NCI-H2107 treated with DMSO at 0.1 percent for 48 hours (cell line): ENCODE data around the gene PERP.
"Not testable (repeated sequence)": the region's sequence is repeated elsewhere in the genome, so short reads cannot be mapped to it uniquely, and the experiment has no call there.

Experiments
- DNase-seq: peaks from one replicate; lab custom pipeline; 2025; ENCODE audit not compliant: unreplicated experiment; lab: John Stamatoyannopoulos, UW

The PERP gene

DNA sequence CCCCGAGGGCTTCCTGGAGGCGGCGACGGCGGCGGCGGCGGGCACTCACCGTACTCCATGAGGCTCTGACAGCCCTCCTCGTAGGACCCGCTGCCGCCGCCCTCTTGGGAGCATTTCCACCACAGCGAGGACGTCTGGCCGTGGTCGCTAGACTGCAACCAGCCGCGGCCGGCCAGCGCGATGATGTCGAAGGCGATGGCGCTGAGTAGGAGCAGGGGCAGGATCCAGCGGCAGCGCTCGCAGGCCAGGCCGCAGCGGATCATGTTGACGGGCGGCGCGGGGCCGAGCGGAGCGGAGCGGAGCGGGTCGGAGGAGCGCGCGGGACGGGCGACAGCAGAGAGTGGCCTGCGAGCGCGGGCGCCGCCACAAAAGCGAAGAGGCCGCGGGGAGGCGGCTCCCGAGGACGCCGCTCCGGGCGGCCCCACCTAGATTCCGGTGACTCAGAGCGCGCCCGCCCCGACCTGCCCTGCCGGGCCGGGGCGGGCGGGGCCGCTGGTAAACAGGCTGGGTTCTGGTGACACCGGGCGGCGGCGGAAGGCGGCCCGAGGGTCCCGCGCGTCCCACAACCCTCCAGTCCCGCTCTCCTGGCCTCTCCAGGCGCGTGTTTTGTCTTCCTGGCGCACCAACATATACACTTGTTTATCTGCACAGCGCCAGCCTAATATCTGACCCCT, at the start of gene PERP:
PERP (minus strand) TSS at position 342 of the 674 bp plus-strand sequence; CDS start at position 263, 79 bp downstream.
- peak; percentile 40 for DNase-seq

DNA sequence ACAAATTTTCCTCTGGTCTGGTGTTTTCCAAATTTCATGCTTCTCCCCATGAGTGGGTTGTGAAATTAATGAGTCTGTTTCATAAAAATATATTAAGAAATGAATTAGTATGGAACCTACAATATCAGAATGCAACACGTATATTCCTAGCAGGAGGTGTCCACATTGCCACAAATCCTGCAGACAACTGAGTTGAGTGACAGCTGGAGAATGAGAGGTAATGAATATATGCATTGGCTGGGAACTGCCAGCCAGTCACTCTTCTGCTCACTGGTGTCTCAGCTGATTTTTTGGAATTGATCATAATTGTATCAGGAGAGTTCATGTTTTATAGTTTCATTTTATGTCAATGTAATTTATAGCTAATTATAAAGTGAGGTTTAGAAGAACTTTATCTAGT, 48.2 kb upstream of the PERP start:
- DNase-seq, result no peak

DNA sequence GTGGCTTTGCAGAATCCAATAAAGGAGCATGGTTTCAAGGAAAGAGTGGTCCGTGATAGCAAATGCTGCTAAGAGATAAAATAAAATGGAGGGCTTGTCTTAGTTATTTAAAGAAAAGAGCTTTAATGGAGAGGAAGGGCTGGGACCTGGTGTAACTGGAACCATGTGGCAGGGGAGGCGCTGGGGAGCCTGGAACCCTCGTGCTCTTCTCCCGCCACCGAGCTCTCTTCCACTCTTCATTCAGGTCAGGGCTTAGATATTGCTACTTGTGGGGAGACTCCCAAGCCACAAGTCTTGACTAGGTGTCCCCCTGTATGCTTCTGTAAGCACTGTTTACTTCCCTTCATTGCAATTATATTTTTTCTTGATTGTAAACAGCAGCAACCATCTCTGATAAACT, 39.3 kb upstream of the PERP start:
- no peak for DNase-seq

DNA sequence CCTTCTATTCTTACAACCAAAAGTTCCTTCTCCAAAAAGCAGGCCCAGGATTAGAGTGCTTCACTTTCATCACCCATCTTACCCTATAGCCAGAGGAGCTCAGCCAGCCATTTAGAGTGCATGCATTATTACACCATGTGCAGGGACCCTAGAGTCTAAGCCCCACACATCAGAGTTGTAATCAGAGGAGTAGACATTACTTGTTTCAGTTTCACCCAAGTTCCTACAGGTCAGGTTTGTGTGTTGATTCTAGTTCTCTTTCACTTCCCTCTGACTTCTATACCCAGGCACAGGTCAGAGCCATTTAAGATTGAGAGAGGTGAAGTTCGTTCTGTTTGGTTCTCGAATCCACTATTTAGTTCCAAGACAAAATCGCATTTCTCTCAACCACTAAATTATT, 38.2 kb upstream of the PERP start:
- DNase-seq, result no peak

DNA sequence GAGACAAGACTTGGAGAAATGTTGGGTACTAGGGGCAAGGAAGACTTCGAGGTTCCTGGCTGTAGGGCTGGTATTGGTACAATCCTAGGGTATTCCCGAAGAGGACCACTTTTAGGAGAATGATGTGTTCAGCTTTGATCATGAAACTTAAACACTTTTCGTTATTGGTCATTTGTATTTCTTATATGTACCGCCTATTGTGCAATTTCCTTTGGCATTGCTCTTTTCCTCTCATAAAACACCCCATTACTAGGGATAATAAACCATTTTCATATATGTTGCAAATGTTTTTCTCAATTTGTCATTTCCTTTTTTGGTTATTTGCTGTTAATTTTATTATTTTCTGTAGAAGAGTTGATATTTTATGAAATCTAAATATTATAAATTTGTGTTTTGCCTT, 35.6 kb upstream of the PERP start:
- no peak for DNase-seq

DNA sequence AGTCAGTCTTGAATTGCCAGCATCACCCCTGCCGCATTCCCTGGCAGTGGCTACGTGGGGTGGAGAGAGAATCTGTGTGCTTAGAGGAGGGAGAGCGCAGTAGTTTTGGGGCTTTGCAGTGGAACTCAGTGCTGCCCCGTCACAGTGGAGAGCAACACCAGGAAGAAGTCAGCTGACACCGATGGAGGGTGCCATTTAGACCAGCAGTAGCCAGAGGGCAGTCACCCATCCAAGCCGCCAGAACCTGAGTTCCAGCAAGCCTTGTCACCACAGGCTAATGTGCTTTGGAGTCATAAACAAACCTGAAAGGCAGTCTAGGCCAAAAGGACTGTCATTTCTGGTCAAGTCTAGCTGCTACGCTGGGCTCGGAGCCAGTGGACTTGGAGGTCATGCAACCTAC, 22.0 kb upstream of the PERP start:
- no peak for DNase-seq

DNA sequence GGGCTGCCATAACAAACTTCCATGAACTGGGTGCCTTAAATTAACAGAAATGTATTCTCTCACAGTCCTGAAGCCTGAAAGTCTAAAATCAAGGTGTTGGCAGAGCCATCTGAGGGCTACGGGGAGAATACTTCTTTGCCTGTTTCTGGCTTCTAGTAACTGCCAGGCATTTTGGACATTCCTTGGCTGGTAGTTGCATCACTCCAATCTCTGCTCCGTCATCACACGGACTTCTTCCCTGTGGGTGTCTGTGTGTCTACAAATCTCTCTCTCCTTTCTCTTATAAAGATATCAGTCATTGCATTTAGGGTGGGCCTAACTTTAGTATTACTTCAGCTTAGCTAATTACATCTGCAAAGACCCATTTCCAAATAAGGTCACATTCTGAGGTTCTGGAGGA, 20.9 kb upstream of the PERP start:
- DNase-seq, result no peak

DNA sequence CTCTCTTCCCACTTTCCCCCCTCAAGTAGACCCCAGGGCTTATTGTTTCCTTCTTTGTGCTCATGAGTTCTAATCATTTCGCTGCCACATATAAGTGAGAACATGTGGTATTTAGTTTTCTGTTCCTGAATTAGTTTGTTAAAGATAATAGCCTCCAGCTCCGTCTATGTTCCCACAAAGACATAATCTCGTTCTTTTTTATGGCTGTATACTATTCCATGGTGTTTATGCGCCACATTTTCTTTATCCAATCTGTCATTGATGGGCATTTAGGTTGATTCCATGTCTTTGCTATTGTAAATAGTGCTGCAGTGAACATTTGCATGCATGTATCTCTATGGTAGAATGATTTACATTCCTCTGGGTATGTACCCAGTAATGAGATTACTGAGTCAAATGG, 16.9 kb upstream of the PERP start:
- no peak for DNase-seq

DNA sequence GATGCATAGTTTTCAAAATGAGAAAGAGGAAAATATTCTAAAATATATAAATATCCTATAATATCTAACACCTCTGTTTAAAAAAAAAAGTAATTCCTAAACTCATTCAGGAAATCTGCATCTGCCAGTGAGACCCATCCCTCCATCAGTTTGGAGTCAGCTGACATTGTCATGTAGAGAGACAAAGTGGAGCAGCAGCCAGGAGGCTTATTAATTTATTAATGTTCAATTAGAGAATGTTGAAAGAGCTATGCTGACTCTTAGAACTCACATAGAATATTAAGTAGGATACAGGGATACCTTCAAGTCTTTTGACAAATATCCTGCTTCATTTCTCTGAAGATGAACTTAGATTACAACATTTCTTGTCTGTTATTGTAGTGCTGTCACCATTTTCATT, 12.8 kb upstream of the PERP start:
- no peak for DNase-seq

DNA sequence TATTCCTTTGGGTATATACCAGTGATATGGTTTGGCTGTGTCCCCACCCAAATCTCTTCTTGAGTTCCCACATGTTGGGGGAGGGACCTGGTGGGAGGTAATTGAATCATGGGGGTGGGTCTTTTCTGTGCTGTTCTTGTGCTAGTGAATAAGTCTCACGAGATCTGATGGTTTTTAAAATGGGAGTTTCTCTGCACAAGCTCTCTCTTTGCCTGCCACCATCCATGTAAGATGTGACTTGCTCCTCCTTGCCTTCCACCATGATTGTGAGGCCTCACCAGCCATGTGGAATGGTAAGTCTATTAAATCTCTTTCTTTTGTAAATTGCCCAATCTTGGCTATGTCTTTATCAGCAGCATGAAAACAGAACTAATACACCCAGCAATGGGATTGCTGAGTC, 12.0 kb upstream of the PERP start:
- DNase-seq, result not testable (repeated sequence)

DNA sequence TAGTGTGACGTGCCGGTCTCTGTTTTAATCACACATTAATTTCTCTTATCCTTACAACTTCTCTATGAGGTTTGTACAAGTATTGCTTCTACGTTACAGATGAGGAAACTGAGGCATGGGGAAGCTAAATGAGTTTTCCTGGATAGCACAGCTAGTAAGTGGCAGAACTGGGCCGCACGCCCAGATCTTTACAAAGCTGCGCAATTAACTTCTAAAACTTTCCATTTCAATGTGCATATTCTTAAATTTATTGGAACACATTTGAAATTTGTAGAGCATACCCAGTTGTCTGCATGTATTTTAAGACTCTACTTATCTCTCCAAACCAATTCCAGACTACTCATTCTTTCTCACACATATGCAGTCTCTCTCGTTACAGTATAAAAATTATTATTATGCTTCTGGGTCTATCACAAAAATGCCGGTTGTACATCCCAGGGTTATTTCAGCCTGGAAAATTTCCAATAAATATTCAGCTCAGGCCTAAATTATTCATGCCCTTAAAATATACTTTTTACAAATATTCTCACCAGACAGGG, 10.2 kb upstream of the PERP start:
- no peak for DNase-seq

DNA sequence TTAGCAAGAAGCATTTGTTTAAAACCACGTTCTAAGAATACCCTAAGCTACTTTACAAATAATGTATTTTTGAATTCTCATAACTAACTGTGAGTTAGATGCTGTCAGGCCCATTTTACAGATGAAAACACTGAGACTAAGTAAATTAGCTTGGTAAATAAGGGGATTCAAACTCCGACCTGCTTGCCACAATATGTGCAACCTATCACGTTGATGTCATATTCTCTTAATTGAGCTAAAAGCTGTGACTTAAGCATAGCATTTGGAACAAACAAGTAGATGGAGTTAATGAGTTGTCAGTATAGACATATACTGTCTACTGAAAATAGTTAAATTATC, 9.4 kb upstream of the PERP start:
- DNase-seq, result no peak

DNA sequence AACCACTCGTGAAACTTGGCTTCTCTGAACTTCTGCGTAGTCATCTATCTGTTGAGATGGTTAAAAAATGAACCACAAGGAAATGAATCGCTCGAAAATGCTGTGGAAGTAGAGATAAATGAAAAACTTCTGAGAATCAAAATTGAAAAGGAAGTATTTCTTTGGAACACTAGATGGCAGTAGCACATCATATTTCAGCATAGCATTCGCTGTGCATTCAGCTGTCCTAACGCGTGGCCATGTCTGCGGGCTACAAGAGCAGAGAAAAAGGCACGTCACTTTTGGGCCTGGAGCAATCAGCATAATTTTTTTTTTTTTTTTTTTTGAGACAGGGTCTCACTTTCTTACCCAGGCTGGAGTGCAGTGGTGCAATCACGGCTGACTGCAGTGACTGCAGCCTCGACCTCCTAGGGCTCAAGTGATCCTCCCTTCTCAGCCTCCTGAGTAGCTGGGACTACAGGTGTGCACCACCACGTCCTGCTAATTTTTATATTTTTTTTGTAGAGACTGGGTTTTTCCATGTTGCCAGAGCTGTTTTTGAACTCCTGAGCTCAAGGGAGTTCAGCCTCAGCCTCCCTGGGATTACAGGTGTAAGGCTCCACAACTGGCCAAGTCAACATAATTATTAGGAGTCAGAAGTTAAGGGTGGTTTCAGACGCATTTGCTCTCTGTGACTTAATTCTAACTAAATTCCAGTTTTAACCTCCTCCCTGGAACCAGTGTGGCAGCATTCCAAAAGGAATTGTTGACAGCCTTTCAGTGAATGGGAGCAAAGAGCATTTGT, 8.8 kb upstream of the PERP start:
- DNase-seq, result peak; percentile 43

DNA sequence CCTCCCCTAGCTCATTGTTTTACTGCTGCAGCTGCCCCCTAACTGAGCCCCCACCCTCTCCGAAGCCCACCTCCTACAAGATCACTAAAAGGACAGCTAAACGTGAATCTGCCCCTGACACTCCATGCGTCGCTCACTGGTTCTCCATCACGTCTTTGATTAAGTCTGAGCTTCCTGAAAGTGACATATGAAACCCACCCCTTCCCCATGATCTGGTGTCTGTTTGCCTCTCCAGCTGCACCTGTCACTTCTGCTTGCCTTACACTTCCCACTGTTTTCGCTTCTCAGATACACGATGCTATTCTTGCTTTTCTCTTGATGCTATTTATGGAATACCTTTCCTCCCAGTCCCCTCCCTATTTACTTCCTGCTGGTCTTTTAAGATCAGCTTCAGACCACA, 8.0 kb upstream of the PERP start:
- peak; percentile 78 for DNase-seq

DNA sequence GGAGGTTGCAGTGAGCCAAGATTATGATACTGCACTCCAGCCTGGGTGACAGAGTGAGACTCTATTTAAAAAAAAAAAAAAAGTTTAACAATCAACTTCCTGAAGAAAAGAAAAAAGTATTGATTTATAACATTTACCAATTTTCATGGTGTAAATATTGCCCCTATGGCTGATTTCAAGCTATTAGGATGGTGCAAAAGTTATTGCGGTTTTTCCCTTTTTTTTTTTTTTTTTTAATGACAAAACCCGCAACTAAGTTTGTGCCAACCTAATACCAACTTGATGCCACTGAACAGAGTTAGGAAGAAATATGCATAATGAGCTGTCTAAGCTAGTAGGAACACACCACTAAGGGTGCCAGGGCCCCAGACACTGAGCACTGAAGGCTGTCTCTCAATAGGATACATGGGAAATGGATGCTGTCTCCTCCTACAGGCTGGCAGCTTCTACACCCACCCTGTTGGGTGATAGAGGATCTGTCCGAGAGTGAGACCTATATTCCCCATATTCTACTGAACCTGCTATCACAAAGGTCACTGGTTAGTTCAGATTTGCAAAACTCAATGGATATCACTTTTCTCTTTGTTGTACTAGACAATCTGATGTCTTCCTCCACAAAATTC, 6.5 kb upstream of the PERP start:
- DNase-seq, result no peak

DNA sequence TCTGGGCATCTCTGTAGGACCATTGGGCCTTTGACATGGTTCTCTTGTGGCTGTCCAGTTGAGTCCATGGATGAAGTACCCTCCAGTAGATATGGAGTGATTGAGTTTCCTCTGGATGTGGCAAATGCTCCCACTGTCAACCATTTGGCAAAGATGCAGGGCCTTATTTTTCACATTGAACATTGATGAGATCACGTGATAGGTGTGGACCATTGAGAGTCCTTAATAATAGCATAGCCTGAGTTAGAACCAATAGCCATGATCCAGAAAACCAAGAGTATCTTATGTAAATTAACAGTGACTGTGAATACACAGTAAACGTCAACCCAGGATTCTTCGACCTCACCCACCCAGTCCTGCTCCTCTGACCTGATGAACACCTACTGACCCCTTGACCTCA, 3.0 kb upstream of the PERP start:
- no peak for DNase-seq

DNA sequence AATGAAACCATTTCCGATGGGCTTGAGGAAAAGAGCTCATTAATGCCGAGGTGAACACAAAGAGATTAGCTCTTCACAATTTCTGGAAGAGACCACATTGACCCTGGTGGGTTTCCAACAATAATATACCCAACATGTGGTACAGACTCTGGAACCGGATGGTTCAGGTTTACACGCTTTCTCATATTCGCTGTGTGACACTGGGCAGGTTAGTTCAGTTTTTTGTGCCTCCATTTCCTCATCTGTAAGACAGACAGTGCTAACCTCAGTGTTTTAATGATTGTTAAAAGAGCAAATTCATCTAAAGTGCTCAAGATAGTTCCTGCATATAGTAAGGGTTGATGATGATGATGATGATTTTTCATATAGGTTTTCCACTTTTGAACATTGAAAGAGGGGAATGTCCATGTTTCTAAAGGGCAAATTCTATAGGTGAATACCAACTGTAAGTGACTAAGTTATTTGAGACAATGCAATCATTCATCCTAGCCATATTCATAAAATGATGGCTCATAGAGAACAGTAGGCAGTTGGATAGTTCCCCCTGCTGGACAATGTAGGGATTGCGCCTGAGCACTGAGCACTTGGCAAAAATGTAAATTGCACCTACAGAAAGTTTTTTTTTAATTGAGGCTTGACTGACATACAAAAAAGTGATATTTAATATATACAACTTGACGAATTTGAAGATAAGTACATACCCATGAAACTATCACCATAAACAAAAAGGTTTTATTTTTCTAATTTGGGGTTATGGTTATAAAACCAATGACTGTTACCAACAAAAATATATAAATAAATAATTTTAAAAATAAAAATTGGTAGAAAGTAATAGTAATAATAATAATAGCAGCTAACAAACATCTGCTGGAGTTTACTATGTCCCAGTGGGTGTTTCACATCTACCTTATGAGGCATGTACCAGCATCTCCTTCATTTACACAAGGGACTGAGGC, 2.1 kb upstream of the PERP start:
- peak; percentile 87 for DNase-seq

DNA sequence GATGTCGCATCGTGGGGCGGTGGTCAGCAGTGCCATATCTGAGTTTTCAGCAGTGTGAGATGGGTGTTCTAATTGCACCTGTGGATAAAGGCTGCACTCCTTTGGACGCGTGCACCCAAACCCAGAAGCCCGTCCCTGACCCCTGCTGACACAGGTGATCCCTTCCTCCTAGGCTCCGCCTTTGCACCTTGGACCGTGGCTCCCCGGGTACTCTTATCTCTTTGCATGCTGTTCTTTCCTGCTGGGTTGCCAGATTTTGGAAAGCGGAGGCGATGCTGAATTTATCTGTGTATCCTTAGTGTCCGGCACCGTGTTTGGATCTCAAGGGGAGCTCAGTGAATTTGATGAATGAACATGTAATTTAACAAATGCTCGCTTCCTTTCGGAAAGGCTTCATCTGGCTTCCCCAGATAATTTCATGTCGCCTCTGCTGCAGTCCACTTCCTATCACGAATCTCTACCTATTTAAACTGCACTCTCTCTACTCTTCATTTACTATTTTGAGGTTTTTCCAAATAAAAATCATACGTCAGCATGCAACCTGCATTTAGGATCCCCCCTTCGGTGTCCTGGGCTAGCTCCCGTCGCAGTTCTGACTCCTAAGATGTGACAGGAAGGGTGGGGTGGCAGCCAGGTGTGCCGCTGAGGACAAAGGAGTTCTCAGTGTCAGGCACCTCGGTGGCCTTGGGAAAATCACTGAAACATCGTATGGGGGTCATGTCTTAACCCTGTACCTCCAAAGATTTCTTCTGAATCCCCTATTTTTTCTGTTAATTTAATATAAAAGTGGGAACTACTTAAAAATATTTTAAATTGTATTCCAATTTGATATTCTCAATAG, 753 bp upstream of the PERP start:
- peak; percentile 84 for DNase-seq

DNA sequence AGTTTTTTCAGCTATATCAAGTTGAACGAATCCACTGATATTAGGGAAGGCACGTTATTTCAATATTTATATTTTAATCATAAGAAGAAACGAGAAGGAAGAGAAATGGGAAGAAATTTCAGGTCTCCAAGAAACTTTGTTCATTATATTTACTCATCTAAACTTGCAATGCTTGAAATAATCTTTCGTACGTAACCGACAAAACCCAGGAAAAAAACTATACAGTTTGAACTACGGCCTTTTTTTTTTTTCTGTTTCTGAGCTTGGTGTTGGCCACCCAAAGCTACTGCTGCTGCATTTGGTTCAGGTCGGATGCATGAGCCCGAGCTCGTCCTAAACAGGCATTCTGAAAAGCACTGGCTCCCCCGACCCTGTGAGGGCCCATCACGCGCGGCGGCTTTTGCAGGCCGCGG, 548 bp downstream of the PERP start:
- no peak for DNase-seq
